Suppressor macrophage treated with lipopolysaccharide for 1 hour (primary cell): ENCODE data around the gene CYFIP2.
"Not testable (repeated sequence)": the region's sequence is repeated elsewhere in the genome, so short reads cannot be mapped to it uniquely, and the experiment has no call there.

Experiments used
- DNase-seq, 3 donors: peaks; one replicate each; pipeline ENCODE4 v3.0.0-alpha.2; 2020 to 2022

The CYFIP2 gene

GRCh38 chr5:157390551-157391297 lies 124.8 kb downstream of the CYFIP2 start:
- DNase-seq: peak; percentile 25 to 31 (median 27)

DNA sequence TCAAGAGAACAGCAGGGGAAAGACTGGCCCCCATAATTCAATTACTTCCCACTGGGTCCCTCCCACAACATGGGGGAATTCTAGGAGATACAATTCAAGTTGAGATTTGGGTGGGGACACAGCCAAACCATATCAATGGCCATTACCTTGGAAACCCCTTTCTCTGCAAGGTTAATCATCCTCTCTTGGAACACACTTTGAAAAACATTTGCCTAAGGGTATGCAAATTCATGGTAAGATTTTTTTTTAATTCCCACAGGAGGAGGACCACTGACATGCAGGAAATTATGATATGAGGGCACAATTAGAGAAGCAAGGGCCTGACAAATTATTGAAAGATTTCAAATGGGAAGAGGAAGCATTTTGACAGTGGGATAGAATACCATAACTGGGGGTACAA lies 132.4 kb downstream of the CYFIP2 start:
- DNase-seq: no peak

- DNase-seq: no peak
Measured at GRCh38 chr5:157400741-157401495, 135.0 kb downstream of the CYFIP2 start.

GRCh38 chr5:157415838-157416237 lies 149.9 kb downstream of the CYFIP2 start:
- no peak for DNase-seq

GRCh38 chr5:157419521-157419920 lies 153.6 kb downstream of the CYFIP2 start:
- DNase-seq: not testable (repeated sequence)

DNA sequence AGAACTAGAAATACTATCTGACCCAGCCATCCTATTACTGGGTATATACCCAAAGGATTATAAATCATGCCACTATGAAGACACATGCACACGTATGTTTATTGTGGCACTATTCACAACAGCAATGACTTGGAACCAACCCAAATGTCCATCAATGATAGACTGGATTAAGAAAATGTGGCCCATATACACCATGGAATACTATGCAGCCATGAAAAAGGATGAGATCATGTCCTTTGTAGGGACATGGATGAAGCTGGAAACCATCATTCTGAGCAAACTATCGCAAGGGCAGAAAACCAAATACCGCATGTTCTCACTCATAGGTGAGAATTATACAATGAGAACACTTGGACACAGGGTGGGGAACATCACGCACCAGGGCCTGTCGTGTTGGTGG lies 164.0 kb downstream of the CYFIP2 start:
- not testable (repeated sequence) for DNase-seq

DNA sequence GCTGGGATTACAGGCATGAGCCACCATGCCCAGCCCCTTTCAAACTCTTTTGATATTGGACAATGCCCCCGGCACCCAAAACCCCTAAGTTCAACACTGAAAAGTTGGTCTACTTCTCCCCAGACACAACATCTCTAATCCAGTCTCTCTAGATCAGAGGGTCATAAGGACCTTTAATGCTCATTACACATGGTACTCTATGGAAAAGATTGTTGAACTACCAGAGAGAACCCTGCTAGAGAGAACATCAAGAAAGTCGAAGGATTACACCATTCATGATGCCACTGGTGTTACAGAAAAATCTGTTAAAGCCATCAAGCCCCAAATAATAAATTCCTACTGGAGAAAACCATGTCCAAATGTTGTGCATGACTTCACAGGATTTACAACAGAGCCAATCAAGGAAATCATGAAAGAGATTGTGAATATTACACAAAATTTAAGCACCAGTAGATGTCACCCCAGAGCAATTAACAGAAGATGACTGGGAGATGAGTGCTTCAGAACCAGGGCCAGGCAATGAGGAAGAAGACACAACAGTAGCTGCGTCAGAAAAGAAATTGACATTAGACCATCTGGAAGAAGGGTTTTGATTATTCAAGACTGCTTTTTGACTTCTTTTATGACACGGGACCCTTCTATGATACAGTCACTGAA lies 165.7 kb downstream of the CYFIP2 start:
- peak; percentile 79 to 87 (median 83) for DNase-seq

DNA sequence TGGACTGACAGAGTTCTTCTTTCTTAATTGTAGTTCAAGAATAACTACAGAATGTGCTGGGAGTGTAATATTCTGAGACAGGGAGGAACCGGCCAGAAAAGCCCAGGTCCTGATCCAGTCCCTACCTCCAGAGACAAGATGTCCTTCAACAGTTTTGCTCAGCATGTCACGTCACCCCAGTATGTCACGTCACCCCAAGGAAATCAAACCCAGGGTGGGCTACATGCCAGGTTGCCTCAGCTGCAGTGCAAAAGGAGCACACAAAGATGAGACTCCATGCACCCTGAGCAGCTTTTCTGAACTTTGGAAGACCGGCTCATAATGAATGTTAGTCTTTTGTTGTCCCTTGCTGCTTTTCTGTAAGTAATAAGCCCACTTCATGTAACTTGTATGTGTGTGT lies 168.2 kb downstream of the CYFIP2 start:
- DNase-seq: no peak

DNA sequence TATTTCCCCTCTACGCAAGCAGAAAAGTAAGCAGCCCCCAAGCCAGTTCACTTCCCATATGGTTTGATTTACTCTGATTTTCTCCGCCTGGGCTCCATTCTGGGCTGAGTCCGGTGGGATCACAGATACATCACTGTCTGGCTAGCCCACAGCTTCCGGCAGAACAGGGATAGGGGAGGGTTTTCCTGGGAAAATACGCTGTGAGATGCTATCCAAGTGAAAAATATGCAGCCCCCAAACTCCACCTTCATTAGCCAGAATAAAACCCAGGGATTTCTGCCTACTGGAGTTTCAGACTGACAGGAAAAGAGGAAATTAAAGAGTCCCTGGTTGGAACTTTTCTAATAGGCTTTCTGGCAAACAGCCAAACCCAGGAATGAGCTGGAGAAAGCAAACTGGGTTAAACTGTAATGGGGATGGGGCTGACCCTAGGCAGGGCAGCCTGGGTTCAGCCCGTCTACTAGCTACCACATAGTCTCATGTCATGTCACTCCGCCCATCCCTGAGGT lies 177.2 kb downstream of the CYFIP2 start:
- no peak for DNase-seq

- DNase-seq: no peak
Measured at GRCh38 chr5:157444224-157444623, 178.3 kb downstream of the CYFIP2 start.
